SK-N-MC (cell line): ENCODE measurements around the gene PSG1.
"Not testable (repeated sequence)": the region's sequence is repeated elsewhere in the genome, so short reads cannot be mapped to it uniquely, and the experiment has no call there.

Source experiments
- EZH2 ChIP-seq: fragments of 200-600 bp; sonication (generic); IDR thresholded peaks from one replicate; pipeline ENCODE4 v1.6.1; 2017; ENCODE audit warnings: antibody characterized with exemption
- FOXP2 ChIP-seq: optimal IDR thresholded peaks from 2 replicates; pipeline ENCODE3; 2011; ENCODE audit warnings: mild to moderate bottlenecking, moderate library complexity; ENCODE audit not compliant: insufficient read depth; ENCODE audit errors: extremely low read length, control extremely low read depth
- POLR2AphosphoS5 ChIP-seq: IDR thresholded peaks from 2 replicates; pipeline ENCODE4 v1.6.1; 2012; ENCODE audit warnings: mild to moderate bottlenecking, low read depth, low read length, borderline replicate concordance

DNA sequence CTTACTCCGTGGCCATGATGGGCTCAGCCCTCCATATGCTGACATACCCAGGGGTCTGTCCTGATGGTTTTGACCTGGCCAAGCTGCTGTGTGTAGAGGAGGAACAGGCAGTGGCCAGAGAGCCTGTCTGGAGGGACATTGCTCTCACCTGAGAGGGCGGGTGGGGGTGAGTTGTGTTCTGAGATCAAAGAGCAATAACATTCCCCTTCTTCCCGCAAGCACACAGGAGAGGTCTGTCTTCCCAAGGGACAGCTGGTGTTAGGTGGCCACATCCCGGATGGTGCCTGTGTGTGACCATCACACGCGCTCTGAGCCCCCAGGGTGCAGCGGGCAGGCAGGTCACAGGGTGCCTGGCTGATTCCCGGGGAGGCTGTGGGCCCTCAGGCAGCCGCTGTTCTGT is 1.1 kb upstream of the PSG1 start:
- not testable (repeated sequence) for TF ChIP-seq POLR2AphosphoS5, EZH2, FOXP2
